GM21528 (cell line): ENCODE data around the gene IRF8.
A peak's percentile ranks its signal among the peaks of the same experiment; 100 is the strongest.
"Not testable (repeated sequence)": the region's sequence is repeated elsewhere in the genome, so short reads cannot be mapped to it uniquely, and the experiment has no call there.

Experiments
- ATAC-seq: cut with Tn5 transposase; IDR thresholded peaks from one replicate; pipeline ENCODE4 v1.9.1; 2021; ENCODE audit warnings: mild to moderate bottlenecking, moderate library complexity; ENCODE audit not compliant: unreplicated experiment, low FRiP score

IRF8 gene

DNA sequence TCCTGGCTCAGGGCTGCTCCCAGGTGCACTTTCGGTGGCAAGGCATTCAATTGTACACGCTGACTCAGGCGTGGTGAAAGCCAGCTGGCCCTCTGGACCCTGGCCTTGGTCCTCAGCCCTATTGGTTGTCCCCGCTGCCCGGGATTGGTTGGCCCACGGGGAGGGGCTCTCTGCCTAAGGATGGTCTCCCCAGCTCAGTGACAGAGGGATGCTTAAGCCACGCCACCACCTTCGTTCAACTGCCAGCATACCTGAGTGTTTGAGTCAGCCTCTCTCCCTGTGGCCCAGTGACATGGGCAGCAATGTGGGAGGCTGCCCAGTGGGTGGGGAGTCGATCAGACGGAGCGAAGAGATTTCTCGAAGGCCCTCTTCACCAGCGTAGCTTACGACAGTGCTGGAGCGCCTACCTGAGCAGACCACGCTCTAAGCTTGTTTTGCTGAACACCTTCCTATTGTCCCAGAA lies 30.3 kb downstream of the IRF8 start:
- ATAC-seq, result no peak

DNA sequence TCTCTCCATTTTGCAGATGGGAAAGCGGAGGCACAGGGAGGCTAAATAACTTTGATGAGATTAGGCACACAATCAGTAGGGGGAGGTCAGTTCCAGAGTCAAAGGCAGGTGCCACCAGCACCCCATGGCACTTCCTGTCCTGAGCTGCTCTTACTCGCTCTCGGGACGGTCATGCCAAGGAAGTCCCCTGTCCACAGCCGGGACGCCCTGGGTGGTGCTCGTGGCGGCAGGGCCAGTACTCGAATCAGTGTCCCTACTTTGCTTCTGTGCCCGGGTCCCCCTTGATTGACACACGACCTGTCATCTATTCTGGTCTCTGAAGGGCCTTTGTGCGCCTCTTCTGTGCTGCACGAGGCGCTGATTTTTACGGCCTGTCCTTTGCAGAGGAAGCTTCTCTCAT lies 31.3 kb downstream of the IRF8 start:
- ATAC-seq, result no peak

- ATAC-seq, result no peak
Observed at GRCh38 chr16:85931596-85932402, 32.8 kb downstream of the IRF8 start.

DNA sequence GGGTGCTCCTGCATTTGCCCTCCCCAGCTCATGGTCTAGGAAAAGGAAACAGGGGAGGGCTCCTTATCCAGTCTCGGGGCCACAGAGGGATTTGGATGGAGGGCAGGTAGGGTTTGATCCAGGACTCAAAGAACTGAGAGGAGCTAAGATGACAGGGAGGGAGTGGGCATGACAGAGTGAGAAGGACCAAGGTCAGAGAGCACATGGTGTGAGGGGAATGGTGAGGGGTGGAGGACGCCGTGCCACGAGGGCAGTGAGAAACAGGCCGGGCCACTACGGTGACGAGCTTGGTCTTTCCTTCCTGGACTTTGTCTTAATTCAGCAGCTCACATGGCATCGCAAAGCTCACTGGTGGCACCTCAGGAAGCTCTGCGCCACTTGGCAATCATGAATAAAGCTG lies 35.2 kb downstream of the IRF8 start:
- ATAC-seq, result no peak

GRCh38 chr16:85935391-85935973 lies 36.5 kb downstream of the IRF8 start:
- no peak for ATAC-seq

- ATAC-seq, result peak; percentile 80
Observed at GRCh38 chr16:85935974-85936760, 37.2 kb downstream of the IRF8 start.

DNA sequence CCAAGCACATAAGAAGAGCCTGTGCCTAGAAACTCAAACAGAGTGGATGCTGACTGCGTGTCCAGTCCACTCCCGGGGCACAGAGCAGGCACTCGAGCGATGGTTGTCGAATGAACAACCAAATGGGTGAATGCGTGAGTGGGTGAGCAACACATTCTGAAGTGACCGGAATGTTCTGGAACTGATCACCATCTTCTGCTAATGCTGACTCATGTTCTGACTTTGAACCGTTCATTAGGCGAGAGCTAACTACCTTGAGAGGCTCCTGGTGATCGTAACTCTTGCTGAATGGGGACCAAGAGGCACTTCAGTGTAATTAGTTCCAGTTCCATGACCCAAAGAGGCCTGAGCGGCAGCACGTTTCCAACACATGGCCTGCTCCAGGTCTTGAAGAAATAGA lies 37.9 kb downstream of the IRF8 start:
- no peak for ATAC-seq

DNA sequence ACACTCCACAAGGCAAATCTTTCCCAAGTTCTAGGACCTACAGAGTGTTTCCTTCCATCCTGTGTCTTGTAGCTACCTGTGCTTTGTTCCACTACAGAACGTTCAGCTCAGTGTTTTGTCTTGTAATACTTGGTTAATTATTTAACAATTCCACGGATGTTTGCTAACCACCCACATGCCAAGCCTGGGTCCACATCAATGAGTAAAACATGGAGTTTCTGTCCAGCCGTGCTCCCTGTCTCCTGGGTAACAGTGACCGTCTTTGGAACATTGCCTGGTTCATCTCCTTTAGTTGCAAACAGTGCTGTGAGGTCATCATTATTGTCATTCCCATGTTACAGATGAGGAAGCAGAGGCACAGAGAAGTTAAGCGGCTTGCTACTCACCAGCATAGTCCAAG lies 41.3 kb downstream of the IRF8 start:
- no peak for ATAC-seq

GRCh38 chr16:85941863-85942644 lies 43.1 kb downstream of the IRF8 start:
- no peak for ATAC-seq

DNA sequence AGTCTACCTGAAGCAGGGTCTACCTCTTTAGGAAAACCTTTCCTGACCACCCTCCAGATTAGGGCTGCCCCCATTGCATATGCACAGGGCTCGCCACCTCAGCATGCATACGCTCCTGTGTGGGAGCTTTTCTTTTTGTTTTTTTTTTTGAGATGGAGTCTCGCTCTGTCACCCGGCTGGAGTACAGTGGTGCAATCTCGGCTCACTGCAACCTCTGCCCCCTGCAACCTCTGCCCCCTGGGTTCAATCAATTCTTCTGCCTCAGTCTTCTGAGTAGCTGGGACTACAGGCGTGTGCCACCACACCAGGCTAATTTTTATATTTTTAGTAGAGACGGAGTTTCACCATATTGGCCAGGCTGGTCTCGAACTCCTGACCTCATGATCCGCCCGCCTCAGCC lies 43.7 kb downstream of the IRF8 start:
- not testable (repeated sequence) for ATAC-seq

GRCh38 chr16:85943711-85944110 lies 44.7 kb downstream of the IRF8 start:
- no peak for ATAC-seq

DNA sequence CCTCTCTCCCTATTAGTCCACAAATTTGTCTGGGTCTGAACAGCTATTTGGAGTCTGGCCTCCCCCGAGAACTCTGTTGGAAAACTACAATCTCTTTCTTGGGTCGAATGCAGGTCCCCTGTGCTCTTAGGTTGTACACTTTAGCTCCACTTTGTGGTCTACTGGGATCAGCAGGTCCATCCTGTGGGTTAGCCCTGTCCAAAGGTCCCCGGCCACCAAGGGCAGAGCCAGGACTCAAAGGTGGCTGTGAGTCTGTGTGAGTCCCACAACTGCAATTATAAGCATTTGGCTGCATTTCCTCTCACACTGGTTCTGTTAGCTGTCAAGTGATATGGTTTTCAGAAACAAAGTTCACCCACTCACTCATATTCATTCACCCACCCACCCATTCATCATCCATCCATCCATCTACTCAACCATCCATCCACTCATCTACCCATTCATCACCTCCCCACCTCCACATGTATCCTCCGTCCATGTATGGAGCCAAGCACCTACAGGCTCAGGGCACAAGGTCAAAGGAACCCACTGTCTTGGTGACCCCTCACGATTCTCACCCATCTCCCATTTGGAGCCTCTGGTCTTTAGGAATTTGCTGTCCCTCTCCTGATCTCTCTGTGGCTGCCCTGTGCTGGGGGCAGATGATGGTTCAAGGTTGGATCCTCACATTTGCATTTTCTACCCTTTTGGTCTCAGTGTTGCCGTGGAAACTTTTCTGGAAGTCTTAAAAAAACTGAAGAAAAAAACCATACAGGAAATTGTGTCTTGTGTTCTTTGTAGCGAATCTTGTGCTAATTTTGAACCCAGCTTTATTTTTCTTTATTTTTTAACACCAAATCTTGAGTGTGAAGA lies 45.8 kb downstream of the IRF8 start:
- no peak for ATAC-seq

- ATAC-seq, result no peak
Observed at GRCh38 chr16:85945424-85945751, 46.4 kb downstream of the IRF8 start.

DNA sequence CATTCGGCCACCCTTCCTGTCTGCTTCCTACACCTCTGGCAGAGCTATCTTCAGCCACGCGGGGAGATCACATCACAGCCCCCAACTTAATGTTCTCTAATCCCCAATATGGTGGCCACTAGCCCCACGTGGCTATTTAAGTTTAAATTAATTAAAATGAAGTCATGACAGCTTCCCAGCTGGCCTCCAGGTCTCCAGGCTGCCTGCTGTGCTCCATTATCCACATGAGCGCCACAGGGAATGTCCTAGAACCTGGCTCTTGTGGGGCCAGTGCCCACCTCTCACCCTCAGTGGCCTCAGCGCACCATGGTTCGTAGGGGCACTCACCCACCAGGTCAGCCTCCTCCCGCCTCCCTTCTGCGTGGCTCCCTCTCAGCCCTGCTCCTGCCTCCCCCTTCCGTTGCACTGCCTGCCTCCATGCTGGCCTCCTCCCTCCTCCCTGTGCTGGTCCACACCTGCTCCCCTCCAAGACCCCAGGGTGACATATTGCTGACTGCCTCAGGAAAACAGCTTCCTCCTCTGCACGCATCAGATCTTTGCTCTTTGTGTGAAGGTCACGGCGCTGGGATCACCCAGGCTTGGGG lies 47.7 kb downstream of the IRF8 start:
- no peak for ATAC-seq

GRCh38 chr16:85947230-85948137 lies 48.5 kb downstream of the IRF8 start:
- ATAC-seq, result peak; percentile 68

GRCh38 chr16:85948138-85948509 lies 49.2 kb downstream of the IRF8 start:
- ATAC-seq, result peak; percentile 33

DNA sequence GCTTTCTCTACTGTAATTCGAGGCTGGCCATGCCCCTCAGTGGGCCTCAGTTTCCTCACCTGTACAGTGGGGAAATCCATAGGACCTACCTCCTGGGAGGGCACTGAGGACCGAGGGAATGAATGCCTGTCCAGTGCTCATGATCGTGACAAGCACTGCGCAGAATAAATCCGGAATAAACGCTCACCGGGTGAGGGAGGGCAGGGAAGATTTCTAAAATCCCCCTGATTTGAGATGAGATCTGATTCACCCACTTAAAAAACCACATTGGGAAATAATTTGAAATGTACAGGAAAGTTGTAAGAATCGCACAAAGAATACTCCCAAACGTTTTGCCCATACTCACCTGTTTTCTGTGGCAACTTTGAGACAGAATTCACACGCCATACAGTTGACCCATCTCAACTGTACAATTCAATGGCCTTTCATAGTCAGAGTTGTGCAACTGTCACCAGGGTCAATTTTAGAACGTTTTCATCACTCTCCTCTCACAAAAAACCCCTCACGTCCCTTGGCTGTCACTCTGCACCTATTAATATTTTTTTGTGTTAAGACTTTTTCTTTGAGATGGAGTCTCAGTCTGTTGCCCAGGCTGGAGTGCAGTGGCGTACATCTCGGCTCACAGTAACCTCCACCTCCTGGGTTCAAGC lies 49.8 kb downstream of the IRF8 start:
- no peak for ATAC-seq
